AG09319 (cell line): ENCODE results near the gene HSP90AA1.
"Not testable (repeated sequence)": the region's sequence is repeated elsewhere in the genome, so short reads cannot be mapped to it uniquely, and the experiment has no call there.

ENCODE experiments used
- DNase-seq: peaks from one replicate; pipeline ENCODE4 v3.0.0-alpha.2; 2010; ENCODE audit warnings: low read depth; ENCODE audit errors: extremely low read depth
- TF ChIP-seq, protein P1 (sequence below): IDR thresholded peaks from 2 replicates; pipeline ENCODE4 v1.5.1; 2011; ENCODE audit warnings: low read depth, mild to moderate bottlenecking, inconsistent platforms, low read length, moderate library complexity

Gene HSP90AA1

DNA sequence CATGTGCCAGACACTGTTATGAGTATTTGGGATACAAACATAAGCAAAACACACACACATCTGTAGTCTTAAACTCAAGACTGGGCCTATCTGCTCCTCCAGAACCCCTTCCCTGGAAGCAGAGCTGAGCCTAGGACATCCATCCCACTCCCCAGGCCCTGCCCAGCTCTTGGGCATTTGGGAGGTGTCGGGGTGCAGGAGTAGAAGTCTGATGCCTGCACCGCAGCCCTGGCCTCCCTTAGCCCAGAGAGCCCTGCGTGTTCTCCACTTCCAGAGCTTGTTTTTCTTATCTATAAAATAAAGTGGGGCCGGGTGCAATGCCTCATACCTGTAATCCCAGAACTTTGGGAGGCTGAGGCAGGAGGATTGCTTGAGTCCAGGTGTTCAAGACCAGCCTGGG is 11.7 kb downstream of the HSP90AA1 start:
- TF ChIP-seq, protein P1, sequence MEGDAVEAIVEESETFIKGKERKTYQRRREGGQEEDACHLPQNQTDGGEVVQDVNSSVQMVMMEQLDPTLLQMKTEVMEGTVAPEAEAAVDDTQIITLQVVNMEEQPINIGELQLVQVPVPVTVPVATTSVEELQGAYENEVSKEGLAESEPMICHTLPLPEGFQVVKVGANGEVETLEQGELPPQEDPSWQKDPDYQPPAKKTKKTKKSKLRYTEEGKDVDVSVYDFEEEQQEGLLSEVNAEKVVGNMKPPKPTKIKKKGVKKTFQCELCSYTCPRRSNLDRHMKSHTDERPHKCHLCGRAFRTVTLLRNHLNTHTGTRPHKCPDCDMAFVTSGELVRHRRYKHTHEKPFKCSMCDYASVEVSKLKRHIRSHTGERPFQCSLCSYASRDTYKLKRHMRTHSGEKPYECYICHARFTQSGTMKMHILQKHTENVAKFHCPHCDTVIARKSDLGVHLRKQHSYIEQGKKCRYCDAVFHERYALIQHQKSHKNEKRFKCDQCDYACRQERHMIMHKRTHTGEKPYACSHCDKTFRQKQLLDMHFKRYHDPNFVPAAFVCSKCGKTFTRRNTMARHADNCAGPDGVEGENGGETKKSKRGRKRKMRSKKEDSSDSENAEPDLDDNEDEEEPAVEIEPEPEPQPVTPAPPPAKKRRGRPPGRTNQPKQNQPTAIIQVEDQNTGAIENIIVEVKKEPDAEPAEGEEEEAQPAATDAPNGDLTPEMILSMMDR: no peak
- no peak for DNase-seq

- TF ChIP-seq, protein P1: no peak
Measured at GRCh38 chr14:102074415-102074964, 12.4 kb downstream of the HSP90AA1 start.

DNA sequence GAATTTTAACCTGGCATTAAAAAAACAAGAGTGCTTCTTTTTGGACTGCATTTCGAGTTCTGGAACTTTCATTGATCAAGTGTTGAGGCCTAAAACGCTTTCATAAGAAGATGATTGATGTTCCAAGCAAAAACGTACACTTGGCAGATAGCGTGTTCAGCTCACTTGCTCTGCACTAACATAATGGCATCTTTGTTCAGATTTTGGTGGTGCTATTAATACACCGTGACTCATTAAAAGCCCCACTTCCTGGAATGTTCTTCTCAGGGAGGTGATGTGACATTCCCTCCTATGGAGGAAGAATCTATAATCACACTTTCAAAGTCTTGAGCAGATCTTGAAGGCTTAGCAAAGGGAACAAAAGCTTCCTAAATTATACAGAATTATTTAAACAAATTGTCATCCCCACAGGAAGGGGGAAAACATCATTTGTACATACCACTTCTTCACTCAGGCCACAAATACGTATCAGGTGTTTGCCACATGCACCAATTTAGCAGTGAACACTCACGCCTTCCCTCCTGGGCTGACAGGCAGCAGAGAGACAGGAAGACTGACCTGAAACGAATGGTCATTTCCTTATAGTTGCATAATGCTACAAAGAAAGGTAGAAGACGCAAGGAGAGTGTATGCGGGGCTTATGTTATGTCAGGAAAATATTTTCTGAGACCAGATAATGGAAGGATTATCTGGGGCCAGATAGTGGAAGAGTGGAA is 15.4 kb downstream of the HSP90AA1 start:
- no peak for DNase-seq
- TF ChIP-seq, protein P1: no peak

More at GRCh38 chr14:102074415-102074964, 12.4 kb downstream of the HSP90AA1 start:
- DNase-seq: no peak

DNA sequence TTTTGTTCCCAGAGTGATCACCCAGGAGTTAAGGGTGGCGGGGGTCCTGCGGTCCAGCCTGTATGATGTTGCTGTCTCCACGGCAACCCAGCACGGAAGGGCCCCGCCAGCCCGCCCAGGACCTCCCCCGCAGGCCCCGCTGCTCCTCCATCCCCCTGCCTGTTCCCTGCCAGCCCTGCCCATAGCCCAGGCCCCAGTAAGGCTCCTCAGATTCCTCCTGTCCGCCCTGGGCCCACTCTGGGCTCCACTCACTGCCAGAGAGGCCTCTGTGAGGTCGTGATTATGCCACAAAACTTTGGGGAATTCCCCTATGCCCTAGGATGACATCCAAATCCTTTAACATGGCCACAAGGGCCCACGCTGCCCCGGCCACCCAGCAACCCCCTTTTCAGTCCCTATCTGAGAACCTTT is 20.8 kb downstream of the HSP90AA1 start:
- TF ChIP-seq, protein P1: no peak
- no peak for DNase-seq

- not testable (repeated sequence) for DNase-seq
Measured at GRCh38 chr14:102064590-102064989, 22.3 kb downstream of the HSP90AA1 start.

- no peak for DNase-seq
Measured at GRCh38 chr14:102063808-102064429, 22.9 kb downstream of the HSP90AA1 start.

DNA sequence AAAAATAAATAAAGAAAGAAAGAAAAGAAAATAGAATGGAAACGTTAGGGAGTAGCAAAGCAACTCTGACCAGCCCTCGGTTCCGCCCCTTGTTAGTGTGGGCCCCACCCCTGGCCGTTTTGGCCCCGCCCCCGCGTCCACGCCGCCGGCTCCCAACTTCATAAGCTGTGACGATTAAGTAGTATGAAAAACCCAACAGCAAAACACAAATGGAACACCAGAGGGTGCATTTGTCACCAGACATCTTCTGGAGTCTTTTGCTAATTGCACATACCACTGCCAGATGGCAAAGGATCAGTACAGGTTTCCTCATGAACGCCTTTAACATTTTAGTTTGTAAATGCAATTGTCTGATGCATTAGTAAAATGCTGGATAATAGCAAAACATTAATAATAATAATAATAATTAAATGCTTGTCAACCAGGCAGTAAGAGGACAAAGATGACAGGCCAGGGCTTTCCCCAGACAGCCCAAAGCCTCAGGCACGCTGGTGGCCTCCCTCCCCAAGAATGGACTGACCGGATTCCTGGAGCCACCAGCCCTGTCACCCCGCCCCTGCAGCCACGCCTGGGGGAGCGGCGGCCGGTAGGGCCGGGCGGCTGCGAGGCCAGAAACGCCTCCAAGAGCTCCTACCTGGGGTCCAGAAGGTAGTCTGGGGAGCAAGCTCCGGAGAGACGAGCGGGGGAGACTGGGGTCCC is 23.6 kb downstream of the HSP90AA1 start:
- peak; percentile 55 for DNase-seq

More at GRCh38 chr14:102063808-102064429, 22.9 kb downstream of the HSP90AA1 start:
- TF ChIP-seq, protein P1: no peak

More for the DNA sequence above, 23.6 kb downstream of the HSP90AA1 start:
- TF ChIP-seq, protein P1: peak; percentile 50
